ENCODE results near the gene LMBR1.
"Not testable (repeated sequence)": the region's sequence is repeated elsewhere in the genome, so short reads cannot be mapped to it uniquely, and the experiment has no call there.

The LMBR1 gene

GRCh38 chr7:156659961-156660360 lies 233.0 kb downstream of the LMBR1 start:
- in situ Hi-C loops (cut with MboI; ENCODE audit: low sequenced_read_pairs): no loop called here

- in situ Hi-C loops (cut with MboI; ENCODE audit: low sequenced_read_pairs): no loop called here
Measured at GRCh38 chr7:156659203-156659602, 233.8 kb downstream of the LMBR1 start.

- in situ Hi-C loops (cut with MboI; ENCODE audit: low sequenced_read_pairs): no loop called here
Measured at GRCh38 chr7:156657681-156658080, 235.3 kb downstream of the LMBR1 start.

GRCh38 chr7:156656598-156656997 lies 236.4 kb downstream of the LMBR1 start:
- in situ Hi-C loops (cut with MboI; ENCODE audit: low sequenced_read_pairs): no loop called here

- in situ Hi-C loops (cut with MboI; ENCODE audit: low sequenced_read_pairs): no loop called here
Measured at GRCh38 chr7:156655983-156656382, 237.0 kb downstream of the LMBR1 start.

- in situ Hi-C loops (cut with MboI; ENCODE audit: low sequenced_read_pairs): no loop called here
Measured at GRCh38 chr7:156655251-156655650, 237.7 kb downstream of the LMBR1 start.

GRCh38 chr7:156654511-156655234 lies 238.3 kb downstream of the LMBR1 start:
- in situ Hi-C loops (cut with MboI; ENCODE audit: low sequenced_read_pairs): no loop called here

GRCh38 chr7:156652886-156653568 lies 240.0 kb downstream of the LMBR1 start:
- in situ Hi-C loops (cut with MboI; ENCODE audit: low sequenced_read_pairs): no loop called here

GRCh38 chr7:156651474-156651873 lies 241.5 kb downstream of the LMBR1 start:
- in situ Hi-C loops (cut with MboI; ENCODE audit: low sequenced_read_pairs): no loop called here

GRCh38 chr7:156650042-156650441 lies 242.9 kb downstream of the LMBR1 start:
- in situ Hi-C loops (cut with MboI; ENCODE audit: low sequenced_read_pairs): no loop called here

GRCh38 chr7:156647330-156647729 lies 245.7 kb downstream of the LMBR1 start:
- in situ Hi-C loops (cut with MboI; ENCODE audit: low sequenced_read_pairs): not testable (repeated sequence)

GRCh38 chr7:156642306-156643045 lies 250.5 kb downstream of the LMBR1 start:
- in situ Hi-C loops (cut with MboI; ENCODE audit: low sequenced_read_pairs): no loop called here

- in situ Hi-C loops (cut with MboI; ENCODE audit: low sequenced_read_pairs): no loop called here
Measured at GRCh38 chr7:156640949-156641485, 252.0 kb downstream of the LMBR1 start.

- in situ Hi-C loops (cut with MboI; ENCODE audit: low sequenced_read_pairs): no loop called here
Measured at GRCh38 chr7:156640257-156640948, 252.6 kb downstream of the LMBR1 start, which contains the start of gene RNF32. TSS of gene RNF32 (plus strand) at chr7:156640774. CDS start at chr7:156643878, 3,104 bp downstream.

GRCh38 chr7:156639426-156640256 lies 253.3 kb downstream of the LMBR1 start:
- in situ Hi-C loops (cut with MboI; ENCODE audit: low sequenced_read_pairs): no loop called here

- in situ Hi-C loops (cut with MboI; ENCODE audit: low sequenced_read_pairs): no loop called here
Measured at GRCh38 chr7:156638443-156639077, 254.4 kb downstream of the LMBR1 start.

GRCh38 chr7:156637093-156637492 lies 255.9 kb downstream of the LMBR1 start:
- in situ Hi-C loops (cut with MboI; ENCODE audit: low sequenced_read_pairs): not testable (repeated sequence)

GRCh38 chr7:156635529-156636385 lies 257.2 kb downstream of the LMBR1 start:
- in situ Hi-C loops (cut with MboI; ENCODE audit: low sequenced_read_pairs): no loop called here
